Ovary (tissue), 3 donors: Measurements from ENCODE around the gene ERP27.

Experiments
- CTCF ChIP-seq, 3 donors: fragments of 450-650 bp in 2 of 3; fragments of 200-600 bp in 1 of 3; IDR thresholded peaks; one replicate each; pipeline versions ENCODE4 v1.5.1 to v1.8.0; 2016 to 2022; ENCODE audit warnings: antibody characterized with exemption in 3 of 3, mild to moderate bottlenecking in 1 of 3
- EP300 ChIP-seq: sonication (generic); formaldehyde crosslinking; IDR thresholded peaks from one replicate; pipeline ENCODE4 v1.6.1; 2017; ENCODE audit warnings: antibody characterized with exemption
- POLR2A ChIP-seq: fragments of 450-650 bp; IDR thresholded peaks from one replicate; pipeline ENCODE4 v1.6.1; 2017; ENCODE audit warnings: antibody characterized with exemption, mild to moderate bottlenecking, moderate library complexity
- donor health status: DM: no; HTN: no; CAD: no.

GRCh38 chr12:14935031-14935430 lies 3.3 kb downstream of the ERP27 start:
- TF ChIP-seq CTCF (IDR thresholded peaks at IDR 0.05) = no peak
- TF ChIP-seq POLR2A = no peak
- TF ChIP-seq EP300 = no peak
